ENCODE results near the gene CNGA3.
"Not testable (repeated sequence)": the region's sequence is repeated elsewhere in the genome, so short reads cannot be mapped to it uniquely, and the experiment has no call there.

CNGA3 gene

GRCh38 chr2:98346311-98347236 is at the start of gene CNGA3:
Gene CNGA3, plus strand, starts transcription at chr2:98346456. Its CDS starts 23,520 bp downstream, at chr2:98369976.
- peak; percentile 7 for DNase-seq

GRCh38 chr2:98297817-98298682 is 48.2 kb upstream of the CNGA3 start:
- DNase-seq, result no peak

- no peak for DNase-seq
Observed at GRCh38 chr2:98298683-98299164, 47.5 kb upstream of the CNGA3 start.

GRCh38 chr2:98299211-98299905 is 46.9 kb upstream of the CNGA3 start:
- DNase-seq, result no peak

DNA sequence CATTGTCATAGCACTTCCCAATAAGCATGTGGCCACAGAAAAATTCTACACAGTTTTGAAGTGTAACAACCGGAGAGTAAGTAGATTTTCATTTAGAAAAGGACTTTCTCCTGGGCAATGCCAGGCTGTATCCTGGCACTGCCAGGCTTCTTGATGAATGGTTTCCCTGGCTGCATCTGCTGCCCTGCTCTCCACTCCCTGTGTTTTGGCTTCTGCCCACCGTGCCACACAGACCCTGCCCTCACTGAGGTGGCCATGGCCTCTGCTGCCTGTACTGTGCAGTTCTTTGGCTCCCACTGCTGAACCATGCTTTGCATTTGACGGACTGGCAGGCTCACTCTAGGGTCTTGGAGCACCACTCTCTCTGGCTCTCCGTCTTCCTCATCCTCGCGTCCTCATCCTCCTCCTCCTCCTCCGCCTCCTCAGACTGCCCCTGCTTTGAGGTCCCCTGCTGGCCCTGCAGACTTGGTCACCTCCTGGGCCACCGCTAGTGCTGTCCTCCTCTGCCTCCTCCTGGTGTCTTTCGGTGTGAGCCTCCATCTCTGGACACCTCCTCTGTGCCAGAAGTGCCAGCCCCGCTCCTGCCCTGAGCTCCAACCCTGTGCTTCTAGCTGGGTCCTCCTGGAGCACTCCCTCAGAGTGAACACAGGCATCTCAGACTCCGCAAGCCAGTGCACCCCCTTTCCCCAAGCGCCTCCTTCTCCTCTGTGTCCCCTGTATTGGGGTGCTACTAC is 45.9 kb upstream of the CNGA3 start:
- DNase-seq, result no peak

GRCh38 chr2:98301469-98301868 is 44.8 kb upstream of the CNGA3 start:
- no peak for DNase-seq

- not testable (repeated sequence) for DNase-seq
Observed at GRCh38 chr2:98307131-98307696, 39.0 kb upstream of the CNGA3 start.

GRCh38 chr2:98308068-98308467 is 38.2 kb upstream of the CNGA3 start:
- DNase-seq, result no peak

- no peak for DNase-seq
Observed at GRCh38 chr2:98308532-98308931, 37.7 kb upstream of the CNGA3 start.

DNA sequence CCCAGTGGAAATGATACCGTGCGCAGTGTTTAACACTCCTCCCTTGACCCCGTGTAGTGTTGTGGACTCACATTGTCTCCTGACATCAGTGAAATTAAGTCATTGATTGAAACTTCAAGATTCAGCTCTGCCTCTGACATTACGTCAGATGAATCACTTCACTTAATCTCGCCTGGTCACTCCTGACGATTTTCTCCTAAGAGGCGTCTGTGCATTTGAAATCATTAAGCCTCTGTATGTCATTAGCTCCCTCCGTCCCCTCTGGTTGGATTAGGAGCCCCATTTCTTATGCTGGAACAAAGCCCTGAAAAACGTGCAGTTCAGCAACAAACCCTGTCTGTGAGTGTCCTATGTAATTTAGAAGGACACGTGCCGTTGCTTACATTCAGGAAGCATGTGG is 36.7 kb upstream of the CNGA3 start:
- no peak for DNase-seq

DNA sequence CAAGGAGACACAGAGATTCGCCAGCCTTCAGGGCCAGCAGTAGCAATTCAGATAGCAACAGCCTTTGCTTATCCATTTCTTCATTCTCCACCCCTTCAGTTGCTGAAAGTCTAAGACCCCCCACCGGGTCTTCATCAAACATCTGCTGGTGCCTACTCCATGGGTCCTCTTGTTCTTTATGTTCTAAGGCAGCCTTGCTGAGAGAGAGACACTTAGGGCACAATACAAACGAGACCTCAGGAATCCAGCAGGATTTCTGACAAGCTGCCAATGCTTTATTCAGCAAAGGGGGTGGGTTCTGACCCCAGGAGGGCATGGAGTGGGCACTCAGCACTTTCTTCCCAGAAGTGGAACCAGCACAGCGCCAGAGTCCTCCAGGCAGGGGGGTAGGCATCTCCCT is 36.2 kb upstream of the CNGA3 start:
- DNase-seq, result no peak

- no peak for DNase-seq
Observed at GRCh38 chr2:98311090-98311489, 35.2 kb upstream of the CNGA3 start.

- DNase-seq, result no peak
Observed at GRCh38 chr2:98311771-98312545, 34.3 kb upstream of the CNGA3 start.

GRCh38 chr2:98313492-98314250 is 32.6 kb upstream of the CNGA3 start:
- no peak for DNase-seq

DNA sequence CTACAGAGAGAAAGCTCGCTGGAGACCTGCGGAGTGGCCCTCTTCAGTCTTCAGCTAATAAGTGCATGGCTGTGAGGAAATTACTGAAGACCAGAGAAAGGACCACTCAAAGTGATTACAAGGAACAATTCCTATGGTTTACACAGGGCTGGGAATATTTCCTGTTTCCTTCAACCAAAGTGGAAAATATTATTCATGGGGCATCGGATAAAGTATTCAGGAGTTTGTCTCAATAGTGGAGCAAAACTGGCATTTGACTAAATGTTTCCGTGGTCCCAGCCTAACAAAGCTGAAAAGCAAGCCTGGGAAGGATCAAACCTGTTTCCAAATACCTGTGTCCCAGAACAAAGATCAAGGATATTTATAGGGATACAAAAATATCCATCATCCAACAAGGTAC is 32.0 kb upstream of the CNGA3 start:
- no peak for DNase-seq

GRCh38 chr2:98315957-98316356 is 30.3 kb upstream of the CNGA3 start:
- DNase-seq, result no peak

GRCh38 chr2:98317214-98317613 is 29.0 kb upstream of the CNGA3 start:
- DNase-seq, result no peak

DNA sequence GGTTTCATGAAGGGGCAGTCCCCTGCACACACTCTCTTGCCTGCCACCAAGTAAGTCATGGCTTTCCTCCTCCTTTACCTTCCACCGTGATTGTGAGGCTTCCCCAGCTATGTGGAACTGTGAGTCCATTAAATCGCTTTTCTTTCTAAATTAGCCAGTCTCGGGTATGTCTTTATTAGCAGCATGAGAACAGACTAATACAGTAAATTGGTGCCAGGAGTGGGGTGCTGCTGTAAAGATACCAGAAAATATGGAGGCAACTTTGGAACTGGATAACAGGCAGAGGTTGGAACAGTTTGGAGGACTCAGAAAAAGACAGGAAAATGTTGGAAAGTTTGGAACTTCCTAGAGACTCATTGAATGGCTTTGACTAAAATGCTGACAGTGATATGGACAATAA is 26.1 kb upstream of the CNGA3 start:
- DNase-seq, result not testable (repeated sequence)

DNA sequence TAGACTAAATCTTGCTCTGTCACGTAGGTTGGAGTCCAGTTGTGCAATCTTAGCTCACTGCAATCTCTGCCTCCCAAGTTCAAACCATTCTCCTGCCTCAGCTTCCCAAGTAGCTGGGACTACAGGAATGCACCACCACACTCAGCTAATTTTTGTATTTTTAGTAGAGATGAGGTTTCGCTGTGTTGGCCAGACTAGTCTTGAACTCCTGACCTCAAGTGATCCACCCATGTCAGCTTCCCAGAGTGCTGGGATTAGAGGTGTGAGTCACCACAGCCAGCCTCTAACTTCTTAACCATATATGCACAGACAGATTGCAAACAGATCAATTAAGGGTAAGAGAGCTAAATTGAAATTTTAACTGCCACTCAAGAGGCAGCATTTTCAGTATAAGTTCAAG is 22.1 kb upstream of the CNGA3 start:
- DNase-seq, result no peak

DNA sequence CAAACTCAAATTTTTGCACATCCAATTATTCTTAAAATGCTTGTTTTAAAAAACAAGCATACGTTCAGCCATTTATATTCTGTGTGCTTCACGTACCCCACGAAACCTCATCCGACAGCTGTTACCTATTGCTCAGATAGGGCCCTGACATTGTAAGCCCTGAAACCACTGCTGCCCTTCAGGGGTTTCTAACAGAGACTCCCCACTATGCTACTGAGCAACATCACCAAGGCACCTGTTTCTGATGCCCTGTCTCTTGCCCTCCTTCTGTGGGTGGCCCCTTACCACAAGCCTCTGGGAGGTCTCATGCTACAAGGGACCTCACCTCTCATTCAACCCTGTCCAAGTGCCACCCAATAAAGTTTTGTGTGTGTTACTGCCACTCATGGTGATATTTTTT is 18.5 kb upstream of the CNGA3 start:
- no peak for DNase-seq
